Osteoblast (primary cell): ENCODE measurements around the gene ZNF483. TPM values are rescaled to one million over a fixed set of nuclear protein-coding genes. Genes with fewer than 3 reads are reported as not detected.

Experiments
- DNase-seq: peaks from one replicate; pipeline ENCODE4 v3.0.0; 2011; ENCODE audit warnings: low spot score, mixed read lengths; ENCODE audit not compliant: insufficient read length; ENCODE audit errors: missing footprints
- H2AFZ ChIP-seq: 2 replicates; pipeline ENCODE4 v1.6.0; 2011; ENCODE audit warnings: mild to moderate bottlenecking, low read length
- H3K27ac ChIP-seq: 2 replicates; pipeline ENCODE4 v1.5.1; 2011; ENCODE audit warnings: mild to moderate bottlenecking, low read depth, low read length, moderate library complexity
- H3K27me3 ChIP-seq: 2 replicates; pipeline ENCODE4 v1.6.0; 2012; ENCODE audit warnings: mild to moderate bottlenecking, control low read depth, inconsistent platforms, low read length, moderate library complexity; ENCODE audit not compliant: insufficient read depth
- H3K36me3 ChIP-seq: 2 replicates; pipeline ENCODE4 v1.5.1; 2011; ENCODE audit warnings: mild to moderate bottlenecking, low read length, control low read depth, moderate library complexity; ENCODE audit not compliant: insufficient read depth
- H3K4me1 ChIP-seq: 2 replicates; pipeline ENCODE4 v1.5.1; 2011; ENCODE audit warnings: mild to moderate bottlenecking, low read length, control low read depth, moderate library complexity; ENCODE audit not compliant: insufficient read depth
- H3K4me2 ChIP-seq: 2 replicates; pipeline ENCODE4 v1.6.0; 2011; ENCODE audit warnings: mild to moderate bottlenecking, low read length; ENCODE audit not compliant: insufficient read depth
- H3K4me3 ChIP-seq: fragments of 200-600 bp; sonication (generic); 3 replicates; pipeline ENCODE4 v1.5.1; 2012; ENCODE audit warnings: mild to moderate bottlenecking, low read length, inconsistent platforms; ENCODE audit not compliant: insufficient read depth
- H3K79me2 ChIP-seq: 2 replicates; pipeline ENCODE4 v1.6.0; 2012; ENCODE audit warnings: mild to moderate bottlenecking, low read length, control low read depth, inconsistent platforms; ENCODE audit not compliant: insufficient read depth
- H3K9me3 ChIP-seq: 2 replicates; pipeline ENCODE4 v1.5.1; 2011; ENCODE audit warnings: low read depth, low read length, control low read depth
- H4K20me1 ChIP-seq: 2 replicates; pipeline ENCODE4 v1.6.0; 2012; ENCODE audit warnings: mild to moderate bottlenecking, low read length, control low read depth; ENCODE audit not compliant: insufficient read depth
- total RNA-seq: library from RNA; depleted of rRNA; stranded (reverse); fragments of >200 nt; gene quantifications from 2 replicates; pipeline ENCODE4 v1.2.3, GENCODE V29; 2012
- TF ChIP-seq, protein P1 (sequence below): IDR thresholded peaks from 2 replicates; pipeline ENCODE4 v1.5.1; 2011; ENCODE audit warnings: mild to moderate bottlenecking, low read depth, low read length, moderate library complexity; ENCODE audit errors: extremely low read depth

ZNF483 gene
- total RNA-seq, 1 donor, result 6.2 TPM

DNA sequence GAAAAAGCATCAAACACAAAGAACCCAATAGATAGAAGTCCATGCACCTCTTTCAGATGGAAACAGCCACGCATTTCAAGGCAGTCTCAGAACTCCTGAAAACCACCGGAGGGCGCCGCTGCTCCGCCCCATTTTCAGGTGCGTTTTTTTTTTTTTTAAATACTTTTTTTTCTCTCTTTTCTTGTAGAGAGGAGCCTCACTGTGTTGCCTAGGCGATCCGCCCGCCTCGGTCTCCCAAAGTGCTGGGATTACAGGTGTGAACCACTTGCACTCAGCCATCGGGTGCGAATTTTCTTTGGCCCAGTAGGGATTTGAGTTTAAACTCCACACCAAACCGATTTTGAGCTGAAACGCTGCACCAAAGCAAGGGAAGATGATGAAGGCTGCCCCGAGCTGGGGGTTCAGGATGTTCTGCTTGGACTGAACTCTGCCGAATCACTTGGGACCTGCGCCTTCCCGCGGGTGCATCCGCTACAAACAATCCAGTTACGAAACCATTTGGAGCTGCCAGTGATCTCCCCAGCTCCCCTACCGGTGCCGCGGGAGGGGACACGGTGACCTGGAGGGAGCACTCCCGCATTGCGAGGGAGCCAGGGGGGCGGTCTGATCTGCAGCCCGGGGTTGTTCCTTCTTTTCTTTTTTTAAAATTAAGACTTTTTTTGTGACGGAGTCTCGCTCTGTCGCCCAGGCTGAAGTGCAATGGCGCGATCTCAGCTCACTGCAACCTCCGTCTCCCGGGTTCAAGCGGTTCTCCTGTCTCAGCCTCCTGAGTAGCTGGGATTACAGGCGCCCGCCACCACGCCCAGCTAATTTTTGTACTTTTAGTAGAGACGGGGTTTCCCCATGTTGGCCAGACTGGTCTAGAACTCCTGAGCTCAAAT, 73.1 kb downstream of the ZNF483 start:
- TF ChIP-seq, protein P1, sequence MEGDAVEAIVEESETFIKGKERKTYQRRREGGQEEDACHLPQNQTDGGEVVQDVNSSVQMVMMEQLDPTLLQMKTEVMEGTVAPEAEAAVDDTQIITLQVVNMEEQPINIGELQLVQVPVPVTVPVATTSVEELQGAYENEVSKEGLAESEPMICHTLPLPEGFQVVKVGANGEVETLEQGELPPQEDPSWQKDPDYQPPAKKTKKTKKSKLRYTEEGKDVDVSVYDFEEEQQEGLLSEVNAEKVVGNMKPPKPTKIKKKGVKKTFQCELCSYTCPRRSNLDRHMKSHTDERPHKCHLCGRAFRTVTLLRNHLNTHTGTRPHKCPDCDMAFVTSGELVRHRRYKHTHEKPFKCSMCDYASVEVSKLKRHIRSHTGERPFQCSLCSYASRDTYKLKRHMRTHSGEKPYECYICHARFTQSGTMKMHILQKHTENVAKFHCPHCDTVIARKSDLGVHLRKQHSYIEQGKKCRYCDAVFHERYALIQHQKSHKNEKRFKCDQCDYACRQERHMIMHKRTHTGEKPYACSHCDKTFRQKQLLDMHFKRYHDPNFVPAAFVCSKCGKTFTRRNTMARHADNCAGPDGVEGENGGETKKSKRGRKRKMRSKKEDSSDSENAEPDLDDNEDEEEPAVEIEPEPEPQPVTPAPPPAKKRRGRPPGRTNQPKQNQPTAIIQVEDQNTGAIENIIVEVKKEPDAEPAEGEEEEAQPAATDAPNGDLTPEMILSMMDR, result peak; percentile 78
- Histone ChIP-seq H2AFZ (peak overlapping the region; percentile 85), H3K4me1 (peaks cover 7% of the 10 kb centered on the region), H3K9me3 (no peaks in the 10 kb centered on the region), H3K27me3 (no peaks in the 10 kb centered on the region), H3K4me3 (peak overlapping the region; percentile 89), H4K20me1 (peaks cover 5% of the 10 kb centered on the region), H3K4me2 (peak overlapping the region; percentile 81), H3K79me2 (peaks cover 13% of the 10 kb centered on the region), H3K36me3 (peaks cover 38% of the 10 kb centered on the region), H3K27ac (peak overlapping the region; percentile 83)
- peak; percentile 83 for DNase-seq

DNA sequence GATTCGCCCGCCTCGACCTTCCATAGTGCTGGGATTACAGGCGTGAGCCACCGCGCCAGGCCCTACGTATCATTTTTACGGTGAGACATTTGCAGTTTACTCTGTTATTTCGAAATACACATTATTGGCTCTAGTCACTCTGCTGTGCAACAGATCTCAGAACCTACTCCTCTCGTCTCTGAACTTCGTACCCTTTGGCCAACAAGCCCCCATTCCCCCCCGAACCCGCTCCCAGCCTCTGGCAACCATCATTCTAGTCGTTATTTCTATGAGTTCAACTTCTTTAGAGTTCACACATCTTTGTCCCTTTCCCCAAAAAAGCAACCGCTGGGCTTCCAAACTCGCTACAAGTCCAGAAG, 73.7 kb downstream of the ZNF483 start:
- Histone ChIP-seq H3K4me3 (peak overlapping the region; percentile 89), H4K20me1 (peaks cover 5% of the 10 kb centered on the region), H3K79me2 (peaks cover 13% of the 10 kb centered on the region), H2AFZ (peak overlapping the region; percentile 85), H3K27me3 (no peaks in the 10 kb centered on the region), H3K27ac (peak overlapping the region; percentile 83), H3K4me1 (peaks cover 7% of the 10 kb centered on the region), H3K36me3 (peaks cover 31% of the 10 kb centered on the region), H3K4me2 (peak overlapping the region; percentile 81), H3K9me3 (no peaks in the 10 kb centered on the region)
- TF ChIP-seq, protein P1, result no peak
- peak; percentile 63 for DNase-seq

DNA sequence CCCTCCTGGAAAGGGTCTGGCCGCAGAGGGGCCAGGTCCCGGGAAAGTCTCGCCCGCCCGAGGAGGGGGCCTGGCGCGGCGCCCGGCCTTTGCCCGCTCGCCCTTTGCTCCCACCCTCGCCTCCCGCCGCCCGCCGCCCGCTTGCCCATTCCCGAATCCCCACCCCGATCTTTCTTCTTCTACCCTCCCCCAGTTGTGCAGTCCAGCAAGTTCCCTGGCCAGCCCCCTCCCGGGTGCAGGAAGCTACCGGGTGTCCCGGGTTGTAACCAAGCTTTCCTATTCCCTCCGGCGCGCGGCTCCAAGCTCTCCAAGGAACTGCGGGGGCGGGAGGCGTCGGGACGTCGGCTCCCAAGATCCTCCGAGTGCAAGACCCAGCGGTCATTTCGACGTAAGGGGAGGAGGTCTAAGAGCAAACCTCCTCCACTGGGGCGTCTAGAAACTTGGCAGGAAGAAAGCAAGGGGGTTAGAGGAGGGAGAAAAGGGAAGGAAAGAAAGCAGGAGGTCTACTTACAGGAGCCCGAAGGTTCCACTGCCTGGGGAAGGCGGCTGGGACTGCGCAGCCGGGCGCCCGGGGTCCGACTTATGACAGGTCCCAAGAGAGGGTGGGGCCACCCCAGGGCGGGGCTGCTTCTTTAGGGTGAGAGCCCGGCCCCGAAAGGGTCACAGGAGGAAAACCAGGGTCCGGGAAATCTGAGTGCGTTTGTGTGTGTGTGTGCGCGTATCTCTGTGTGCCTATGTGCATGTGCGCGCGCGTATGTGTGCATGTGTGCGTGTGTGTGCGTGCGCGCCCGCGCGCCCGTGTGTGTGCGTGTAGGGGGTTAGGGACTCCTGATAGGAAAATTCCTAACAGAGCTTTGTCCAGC, 74.3 kb downstream of the ZNF483 start, which contains the start of gene PTGR1:
TSS of gene PTGR1 (minus strand) at position 556 of the 863 bp plus-strand sequence. CDS start 2,225 bp downstream, outside the sequence.
- Histone ChIP-seq H3K4me2 (peak within 1 kb of the TSS; percentile 81), H3K4me1 (peaks cover 7% of the 10 kb centered on the region), H3K36me3 (peaks cover 25% of the 10 kb centered on the region), H4K20me1 (peaks cover 5% of the 10 kb centered on the region), H3K4me3 (peak within 1 kb of the TSS; percentile 89), H3K27me3 (no peaks in the 10 kb centered on the region), H3K9me3 (no peaks in the 10 kb centered on the region), H2AFZ (peak within 1 kb of the TSS; percentile 94), H3K27ac (peak within 1 kb of the TSS; percentile 83), H3K79me2 (peaks cover 13% of the 10 kb centered on the region)
- TF ChIP-seq, protein P1, result no peak
- peak; percentile 96 for DNase-seq
